Esophagus muscularis mucosa (tissue), 4 donors: ENCODE measurements around the gene PEX14. TPM values are rescaled to one million over a fixed set of nuclear protein-coding genes. Genes with fewer than 3 reads are reported as not detected.

Source experiments
- DNase-seq: peaks from one replicate; pipeline ENCODE4 v3.0.0-alpha.2; 2017; ENCODE audit errors: extremely low spot score
- H3K27ac ChIP-seq, 4 donors: fragments of 200-600 bp; sonication (generic); replicated peaks in 1 of 4; 1 replicate in 3 of 4; 2 replicates in 1 of 4; pipeline ENCODE4 v1.5.1; 2016 to 2019; ENCODE audit warnings: mild to moderate bottlenecking in 1 of 4
- H3K27me3 ChIP-seq, 4 donors: fragments of 200-600 bp; sonication (generic); one replicate each; pipeline versions ENCODE4 v1.5.1 to v1.6.0; 2016 to 2019
- H3K36me3 ChIP-seq, 4 donors: fragments of 200-600 bp; sonication (generic); one replicate each; pipeline ENCODE4 v1.5.1; 2016 to 2019
- H3K4me1 ChIP-seq, 4 donors: fragments of 200-600 bp; sonication (generic); one replicate each; pipeline ENCODE4 v1.5.1; 2016 to 2019
- H3K4me3 ChIP-seq, 4 donors: fragments of 200-600 bp; sonication (generic); 1 replicate in 2 of 4; 2 replicates in 2 of 4; pipeline ENCODE4 v1.5.1; 2016 to 2019; ENCODE audit warnings: mild to moderate bottlenecking in 4 of 4, moderate library complexity in 1 of 4
- H3K9me3 ChIP-seq, 4 donors: fragments of 200-600 bp; sonication (generic); 1 replicate in 3 of 4; 2 replicates in 1 of 4; pipeline ENCODE4 v1.5.1; 2016 to 2019
- EP300 ChIP-seq: sonication (generic); formaldehyde crosslinking; IDR thresholded peaks from one replicate; pipeline ENCODE4 v1.6.1; 2017; ENCODE audit warnings: antibody characterized with exemption
- POLR2A ChIP-seq: fragments of 450-650 bp; IDR thresholded peaks from one replicate; pipeline ENCODE4 v1.6.1; 2017; ENCODE audit warnings: antibody characterized with exemption, moderate library complexity, mild to moderate bottlenecking, low read depth
- POLR2AphosphoS5 ChIP-seq, 2 donors: sonication (generic); formaldehyde crosslinking; IDR thresholded peaks; one replicate each; pipeline ENCODE4 v1.6.1; 2017; ENCODE audit warnings: antibody characterized with exemption in 2 of 2
- WGBS: methylation state at CpG from one replicate; pipeline ENCODE4 v1.1.5; 2018; 5-methylcytosine and 5-hydroxymethylcytosine counted together
- intact Hi-C: fragments of 100-400 bp; cut with DNase I; formaldehyde crosslinking; loops from one replicate; pipeline ENCODE4 v1.15.1; 2023
- total RNA-seq, 4 donors: library from RNA; depleted of rRNA; stranded (reverse); fragments of >200 nt; gene quantifications; one replicate each; pipeline versions ENCODE4 v1.1.0 to v1.2.1, GENCODE V29; 2016
- TF ChIP-seq, protein P1 (sequence below), 3 experiments: fragments of 200-600 bp in 2 of 3; fragments of 450-650 bp in 1 of 3; sonication (generic) in 2 of 3; IDR thresholded peaks; one replicate each; pipeline ENCODE4 v1.5.1; 2017 to 2019; ENCODE audit warnings: antibody characterized with exemption in 3 of 3, mild to moderate bottlenecking in 2 of 3, moderate library complexity in 1 of 3

Gene PEX14
- total RNA-seq, 4 donors from 2014 or later: 16.2 to 24.2 (median 20.1) TPM

DNA sequence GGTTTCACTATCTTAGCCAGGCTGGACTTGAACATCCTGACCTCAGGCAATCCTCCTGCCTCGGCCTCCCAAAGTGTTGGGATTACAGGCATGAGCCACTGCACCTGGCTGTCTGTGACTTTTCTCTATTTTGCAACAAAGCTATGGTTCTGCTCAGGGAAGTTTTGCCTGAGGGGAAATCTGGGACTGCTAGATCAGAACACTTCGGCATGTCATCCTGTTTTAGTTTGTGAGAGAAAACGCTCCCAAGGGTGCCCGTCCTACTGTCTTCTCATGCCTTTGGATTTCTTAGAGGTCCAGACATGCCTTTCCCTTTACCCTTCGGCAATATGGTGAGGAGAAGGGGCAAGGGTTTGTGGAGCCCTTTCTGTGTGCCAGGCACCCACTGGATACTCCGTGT is 30.5 kb upstream of the PEX14 start:
- Histone ChIP-seq H3K36me3 (peaks cover 4 to 25% (median 12%) of the 10 kb centered on the region in 4 donors), H3K4me3 (no peak overlapping the region), H3K9me3 (no peaks in the 10 kb centered on the region), H3K4me1 (no peaks in the 10 kb centered on the region), H3K27me3 (no peaks in the 10 kb centered on the region), H3K27ac (no peak overlapping the region)
- intact Hi-C loops: no loop called here
- WGBS: 96% methylated on average over 6 of the region's 6 CpGs
- DNase-seq: no peak
- TF ChIP-seq POLR2AphosphoS5 (IDR thresholded peaks at IDR 0.05) (no peak), EP300 (no peak), POLR2A (no peak)
- TF ChIP-seq, protein P1, sequence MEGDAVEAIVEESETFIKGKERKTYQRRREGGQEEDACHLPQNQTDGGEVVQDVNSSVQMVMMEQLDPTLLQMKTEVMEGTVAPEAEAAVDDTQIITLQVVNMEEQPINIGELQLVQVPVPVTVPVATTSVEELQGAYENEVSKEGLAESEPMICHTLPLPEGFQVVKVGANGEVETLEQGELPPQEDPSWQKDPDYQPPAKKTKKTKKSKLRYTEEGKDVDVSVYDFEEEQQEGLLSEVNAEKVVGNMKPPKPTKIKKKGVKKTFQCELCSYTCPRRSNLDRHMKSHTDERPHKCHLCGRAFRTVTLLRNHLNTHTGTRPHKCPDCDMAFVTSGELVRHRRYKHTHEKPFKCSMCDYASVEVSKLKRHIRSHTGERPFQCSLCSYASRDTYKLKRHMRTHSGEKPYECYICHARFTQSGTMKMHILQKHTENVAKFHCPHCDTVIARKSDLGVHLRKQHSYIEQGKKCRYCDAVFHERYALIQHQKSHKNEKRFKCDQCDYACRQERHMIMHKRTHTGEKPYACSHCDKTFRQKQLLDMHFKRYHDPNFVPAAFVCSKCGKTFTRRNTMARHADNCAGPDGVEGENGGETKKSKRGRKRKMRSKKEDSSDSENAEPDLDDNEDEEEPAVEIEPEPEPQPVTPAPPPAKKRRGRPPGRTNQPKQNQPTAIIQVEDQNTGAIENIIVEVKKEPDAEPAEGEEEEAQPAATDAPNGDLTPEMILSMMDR (IDR thresholded peaks at IDR 0.05): no peak

GRCh38 chr1:10444795-10445397 is 29.9 kb upstream of the PEX14 start:
- TF ChIP-seq POLR2AphosphoS5 (IDR thresholded peaks at IDR 0.05): no peak
- TF ChIP-seq POLR2A: no peak
- TF ChIP-seq, protein P1 (IDR thresholded peaks at IDR 0.05): no peak
- no peak for TF ChIP-seq EP300
- H3K36me3 ChIP-seq: peaks cover 4 to 25% (median 8%) of the 10 kb centered on the region in 4 donors
- intact Hi-C loops: no loop called here
- H3K27ac ChIP-seq: no peak overlapping the region
- H3K9me3 ChIP-seq: no peaks in the 10 kb centered on the region
- no peak for DNase-seq
- 90% methylated on average over 7 of the region's 7 CpGs for WGBS
- no peak overlapping the region for H3K4me3 ChIP-seq
- H3K4me1 ChIP-seq: peaks cover 0 to 2% (median under 1%) of the 10 kb centered on the region in 4 donors
- no peaks in the 10 kb centered on the region for H3K27me3 ChIP-seq

DNA sequence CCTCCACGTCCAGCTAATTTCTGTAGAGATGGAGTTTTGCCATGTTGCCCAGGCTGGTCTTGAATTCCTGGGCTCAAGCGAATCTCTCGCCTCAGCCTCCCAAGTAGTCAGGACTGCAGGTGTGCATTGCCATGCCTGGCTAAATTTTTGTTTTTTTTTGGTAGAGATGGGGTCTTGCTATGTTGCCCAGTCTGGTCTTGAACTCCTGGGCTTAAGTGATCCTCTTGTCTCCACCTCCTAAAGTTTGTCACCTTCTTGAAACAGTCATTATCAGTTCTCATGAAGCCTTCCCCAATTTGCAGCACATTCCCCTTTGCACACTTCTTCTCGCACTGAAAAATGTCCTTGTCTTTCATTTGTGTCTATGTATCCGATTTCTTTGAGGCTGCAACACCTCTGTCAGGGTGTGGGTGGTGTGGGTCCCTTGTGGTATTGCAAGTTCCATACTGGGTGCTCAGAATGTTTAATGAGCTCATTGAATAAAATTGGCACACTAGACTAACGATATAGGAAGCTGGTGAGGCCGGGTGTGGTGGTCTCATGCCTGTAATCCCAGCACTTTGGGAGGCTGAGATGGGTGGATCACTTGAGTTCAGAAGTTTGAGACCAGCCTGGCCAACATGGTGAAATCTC is 27.8 kb upstream of the PEX14 start:
- Histone ChIP-seq H3K4me3 (no peak overlapping the region), H3K9me3 (no peaks in the 10 kb centered on the region), H3K27ac (no peak overlapping the region), H3K4me1 (peaks cover 0 to 19% (median 18%) of the 10 kb centered on the region in 4 donors), H3K36me3 (peaks cover 0 to 16% (median 8%) of the 10 kb centered on the region in 4 donors), H3K27me3 (no peaks in the 10 kb centered on the region)
- TF ChIP-seq EP300 (no peak), POLR2A (no peak), POLR2AphosphoS5 (IDR thresholded peaks at IDR 0.05) (no peak)
- TF ChIP-seq, protein P1 (IDR thresholded peaks at IDR 0.05): no peak
- intact Hi-C loops: no loop called here
- 98% methylated on average over 7 of the region's 7 CpGs for WGBS
- DNase-seq: no peak

DNA sequence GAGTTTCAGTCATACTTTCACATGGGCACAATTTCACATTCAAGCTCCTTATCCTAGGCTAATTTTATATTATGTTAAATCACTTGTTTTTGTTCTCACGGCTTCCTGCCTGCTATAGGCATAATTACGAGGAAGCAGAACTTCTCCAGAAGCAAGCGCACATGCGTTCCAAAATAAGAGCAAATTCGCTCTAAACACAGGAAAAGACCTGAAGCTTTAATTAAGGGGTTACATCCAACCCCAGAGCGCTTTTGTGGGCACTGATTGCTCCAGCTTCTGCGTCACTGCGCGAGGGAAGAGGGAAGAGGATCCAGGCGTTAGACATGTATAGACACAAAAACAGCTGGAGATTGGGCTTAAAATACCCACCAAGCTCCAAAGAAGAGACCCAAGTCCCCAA is 25.0 kb upstream of the PEX14 start, which contains the start of gene CORT:
Gene CORT, plus strand, starts transcription at position 281 of the 400 bp plus-strand sequence. CDS start 193 bp downstream, outside the sequence.
- peaks cover 0 to 19% (median 18%) of the 10 kb centered on the region in 4 donors for H3K4me1 ChIP-seq
- DNase-seq: no peak
- intact Hi-C loops: no loop called here
- H3K4me3 ChIP-seq: no peak within 1 kb of the TSS
- no peaks in the 10 kb centered on the region for H3K27me3 ChIP-seq
- H3K27ac ChIP-seq: no peak within 1 kb of the TSS
- 79% methylated on average over 10 of the region's 10 CpGs for WGBS
- H3K9me3 ChIP-seq: no peaks in the 10 kb centered on the region
- peaks cover 0 to 9% (median 4%) of the 10 kb centered on the region in 4 donors for H3K36me3 ChIP-seq
- TF ChIP-seq POLR2AphosphoS5 (IDR thresholded peaks at IDR 0.05) (no peak), POLR2A (no peak), EP300 (no peak)
- TF ChIP-seq, protein P1 (IDR thresholded peaks at IDR 0.05): no peak
